GM23338 (cell line): ENCODE data around the gene METTL13. TPM values are rescaled to one million over a fixed set of nuclear protein-coding genes. Genes with fewer than 3 reads are reported as not detected.

ENCODE experiments used
- ATAC-seq: fragments of 200-7000 bp; cut with Tn5 transposase; 3 replicates; pipeline ENCODE4 v1.9.1; 2020
- DNase-seq: peaks from one replicate; pipeline ENCODE4 v3.0.0-alpha.2; 2015; ENCODE audit warnings: low spot score
- H2AFZ ChIP-seq: fragments of 200-600 bp; sonication (generic); 2 replicates; pipeline ENCODE4 v1.8.0; 2016; ENCODE audit warnings: antibody characterized with exemption, mild to moderate bottlenecking, moderate library complexity
- H3F3A ChIP-seq: fragments of 200-600 bp; sonication (generic); replicated peaks from 2 replicates; pipeline ENCODE4 v1.8.0; 2017; ENCODE audit warnings: antibody characterized with exemption, mixed run types, low read depth
- H3K27ac ChIP-seq: fragments of 200-600 bp; sonication (generic); 2 replicates; pipeline ENCODE4 v1.6.1; 2016; ENCODE audit warnings: low read depth
- H3K27me3 ChIP-seq: fragments of 200-600 bp; sonication (generic); 2 replicates; pipeline ENCODE4 v1.8.0; 2016; ENCODE audit warnings: mild to moderate bottlenecking, mixed run types, moderate library complexity; ENCODE audit not compliant: insufficient read depth
- H3K36me3 ChIP-seq: fragments of 200-600 bp; sonication (generic); 2 replicates; pipeline ENCODE4 v1.8.0; 2016; ENCODE audit warnings: mild to moderate bottlenecking; ENCODE audit not compliant: insufficient read depth
- H3K4me1 ChIP-seq: fragments of 200-600 bp; sonication (generic); 2 replicates; pipeline ENCODE4 v1.8.0; 2016; ENCODE audit warnings: mild to moderate bottlenecking, moderate library complexity; ENCODE audit not compliant: insufficient read depth
- H3K4me2 ChIP-seq: fragments of 200-600 bp; sonication (generic); 2 replicates; pipeline ENCODE4 v1.7.1; 2017; ENCODE audit warnings: mixed run types
- H3K4me3 ChIP-seq: fragments of 200-600 bp; sonication (generic); 2 replicates; pipeline ENCODE4 v1.6.1; 2016; ENCODE audit warnings: mixed run types
- H3K79me2 ChIP-seq: fragments of 200-600 bp; sonication (generic); replicated peaks from 2 replicates; pipeline ENCODE4 v1.8.0; 2017; ENCODE audit warnings: mild to moderate bottlenecking; ENCODE audit not compliant: insufficient read depth
- H3K9me2 ChIP-seq: fragments of 200-600 bp; sonication (generic); 2 replicates; pipeline ENCODE4 v1.8.0; 2017; ENCODE audit not compliant: insufficient read depth
- H4K20me1 ChIP-seq: fragments of 200-600 bp; sonication (generic); replicated peaks from 2 replicates; pipeline ENCODE4 v1.8.0; 2017; ENCODE audit warnings: mild to moderate bottlenecking; ENCODE audit not compliant: insufficient read depth
- H3K27ac Mint-ChIP-seq: 2 replicates; pipeline ENCODE4 v1.8.0; 2020; ENCODE audit warnings: inconsistent platforms, mild to moderate bottlenecking, moderate library complexity, mixed read lengths
- H3K27me3 Mint-ChIP-seq: 3 replicates; pipeline ENCODE4 v1.8.0; 2022; ENCODE audit warnings: low read depth, mild to moderate bottlenecking, moderate library complexity, mixed read lengths, inconsistent platforms; ENCODE audit not compliant: insufficient read depth, poor library complexity
- H3K36me3 Mint-ChIP-seq: 3 replicates; pipeline ENCODE4 v1.8.0; 2021; ENCODE audit warnings: low read depth, mild to moderate bottlenecking, inconsistent platforms, moderate library complexity, mixed read lengths
- H3K4me1 Mint-ChIP-seq: 3 replicates; pipeline ENCODE4 v1.8.0; 2020; ENCODE audit warnings: mild to moderate bottlenecking, inconsistent platforms, mixed read lengths
- H3K4me3 Mint-ChIP-seq: 3 replicates; pipeline ENCODE4 v1.8.0; 2021; ENCODE audit warnings: moderate library complexity, mild to moderate bottlenecking, inconsistent platforms, mixed read lengths
- H3K9me3 Mint-ChIP-seq: 3 replicates; pipeline ENCODE4 v1.8.0; 2020; ENCODE audit warnings: moderate library complexity, mild to moderate bottlenecking, inconsistent platforms, mixed read lengths
- CREB1 ChIP-seq: fragments of 250-450 bp; sonication (Bioruptor Pico); IDR thresholded peaks from 2 replicates; pipeline ENCODE4 v1.5.0; 2020; ENCODE audit warnings: low read depth, mild to moderate bottlenecking, moderate library complexity
- EZH2 ChIP-seq: fragments of 200-600 bp; sonication (generic); IDR thresholded peaks from one replicate; pipeline ENCODE4 v1.8.0; 2017; ENCODE audit warnings: antibody characterized with exemption, mild to moderate bottlenecking, low read depth; ENCODE audit not compliant: unreplicated experiment
- EZH2phosphoT487 ChIP-seq: fragments of 200-600 bp; sonication (generic); IDR thresholded peaks from one replicate; pipeline ENCODE4 v1.8.1; 2018; ENCODE audit warnings: antibody characterized with exemption; ENCODE audit not compliant: unreplicated experiment
- JUNB ChIP-seq: IDR thresholded peaks from one replicate; pipeline ENCODE4 v1.6.1; 2016; ENCODE audit warnings: antibody characterized with exemption; ENCODE audit not compliant: unreplicated experiment
- POLR2AphosphoS5 ChIP-seq: IDR thresholded peaks from 2 replicates; pipeline ENCODE4 v1.6.1; 2016; ENCODE audit warnings: antibody characterized with exemption, low read depth
- ZNF114 ChIP-seq: fragments of 250-450 bp; sonication (Bioruptor Pico); IDR thresholded peaks from 2 replicates; pipeline ENCODE4 v1.5.0; 2020; ENCODE audit warnings: mild to moderate bottlenecking, moderate library complexity
- ZNF331 ChIP-seq: fragments of 250-450 bp; sonication (Bioruptor Pico); IDR thresholded peaks from 2 replicates; pipeline ENCODE4 v1.5.0; 2020; ENCODE audit warnings: low read depth, mild to moderate bottlenecking, moderate library complexity
- ZNF462 ChIP-seq: fragments of 250-450 bp; sonication (Bioruptor Pico); IDR thresholded peaks from 2 replicates; pipeline ENCODE4 v1.5.0; 2020; ENCODE audit warnings: mild to moderate bottlenecking, moderate library complexity
- polyA plus RNA-seq: library from polyadenylated mRNA; unstranded; fragments of >200 nt; fragmentation: Nextera tagmentation; extraction: Ambion mirVana; gene quantifications from 2 replicates; pipeline ENCODE4 v1.2.1, GENCODE V29; 2016
- total RNA-seq: library from RNA; depleted of rRNA; stranded (reverse); fragments of >200 nt; shearing (Covaris generic); gene quantifications from 2 replicates; pipeline ENCODE4 v1.2.3, GENCODE V29; 2014
- TF ChIP-seq, protein P1 (sequence below), 2 experiments: fragments of 200-600 bp in 1 of 2; sonication (generic) in 1 of 2; conservative IDR thresholded peaks; 2 replicates each; pipeline versions ENCODE4 v1.5.1 to v1.6.1; 2016 to 2017; ENCODE audit warnings: antibody characterized with exemption in 2 of 2, low read depth in 2 of 2, mild to moderate bottlenecking in 2 of 2, moderate library complexity in 1 of 2
- TF ChIP-seq, protein P2 (sequence below): IDR thresholded peaks from 2 replicates; pipeline ENCODE4 v1.6.1; 2016; ENCODE audit warnings: antibody characterized with exemption

METTL13 gene
- total and polyA plus RNA-seq, 2 experiments from 2014 or later: 21.0 to 45.4 TPM

- H3K4me3 Mint-ChIP-seq: no peak overlapping the region
- H3K27ac Mint-ChIP-seq: no peak overlapping the region
- no peak overlapping the region for H3K4me2 ChIP-seq
These were observed 3.3 kb downstream of the METTL13 start for GRCh38 chr1:171784784-171785183.

DNA sequence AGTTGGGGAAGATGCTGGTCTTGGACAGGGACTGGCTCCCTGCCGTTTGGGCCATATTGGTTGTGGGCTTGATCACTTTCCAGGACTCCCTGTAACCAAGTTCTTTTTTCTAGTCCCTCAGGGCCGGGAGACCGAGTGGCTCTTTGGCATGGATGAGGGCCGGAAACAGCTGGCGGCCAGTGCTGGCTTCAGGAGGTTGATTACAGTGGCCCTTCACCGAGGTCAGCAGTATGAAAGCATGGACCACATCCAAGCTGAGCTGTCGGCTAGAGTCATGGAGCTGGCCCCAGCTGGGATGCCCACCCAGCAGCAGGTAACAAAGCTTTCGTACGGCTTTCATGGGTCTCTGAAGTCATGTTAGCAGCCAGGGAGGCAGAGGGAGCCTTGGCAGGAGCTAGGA, 4.3 kb downstream of the METTL13 start:
- DNase-seq (no peak), ATAC-seq (no peak)
- Histone ChIP-seq H3K4me3 (no peak overlapping the region), H3K4me2 (no peak overlapping the region), H3K27ac (no peak overlapping the region), H4K20me1 (peaks cover 30% of the 10 kb centered on the region), H3K79me2 (peaks cover 69% of the 10 kb centered on the region), H3F3A (0 out of 2 replicates have a peak, but pooled peaks cover 2% of the 10 kb centered on the region), H3K9me2 (no peaks in the 10 kb centered on the region), H2AFZ (no peak overlapping the region), H3K27me3 (no peaks in the 10 kb centered on the region), H3K4me1 (peaks cover 14% of the 10 kb centered on the region; the same call in 1 of the 2 replicates), H3K36me3 (peaks cover 50% of the 10 kb centered on the region)
- H3K27me3 Mint-ChIP-seq: peaks cover 9% of the 10 kb centered on the region
- no peak overlapping the region for H3K27ac Mint-ChIP-seq
- no peak overlapping the region for H3K4me3 Mint-ChIP-seq
- H3K9me3 Mint-ChIP-seq: no peaks in the 10 kb centered on the region
- H3K36me3 Mint-ChIP-seq: peaks cover 82% of the 10 kb centered on the region
- H3K4me1 Mint-ChIP-seq: peaks cover 12% of the 10 kb centered on the region
- TF ChIP-seq ZNF331 (CRISPR knock-in tag) (no peak), ZNF114 (no peak), CREB1 (CRISPR knock-in tag) (no peak), EZH2 (no peak), JUNB (no peak), ZNF462 (no peak), EZH2phosphoT487 (no peak)
- TF ChIP-seq, protein P1, sequence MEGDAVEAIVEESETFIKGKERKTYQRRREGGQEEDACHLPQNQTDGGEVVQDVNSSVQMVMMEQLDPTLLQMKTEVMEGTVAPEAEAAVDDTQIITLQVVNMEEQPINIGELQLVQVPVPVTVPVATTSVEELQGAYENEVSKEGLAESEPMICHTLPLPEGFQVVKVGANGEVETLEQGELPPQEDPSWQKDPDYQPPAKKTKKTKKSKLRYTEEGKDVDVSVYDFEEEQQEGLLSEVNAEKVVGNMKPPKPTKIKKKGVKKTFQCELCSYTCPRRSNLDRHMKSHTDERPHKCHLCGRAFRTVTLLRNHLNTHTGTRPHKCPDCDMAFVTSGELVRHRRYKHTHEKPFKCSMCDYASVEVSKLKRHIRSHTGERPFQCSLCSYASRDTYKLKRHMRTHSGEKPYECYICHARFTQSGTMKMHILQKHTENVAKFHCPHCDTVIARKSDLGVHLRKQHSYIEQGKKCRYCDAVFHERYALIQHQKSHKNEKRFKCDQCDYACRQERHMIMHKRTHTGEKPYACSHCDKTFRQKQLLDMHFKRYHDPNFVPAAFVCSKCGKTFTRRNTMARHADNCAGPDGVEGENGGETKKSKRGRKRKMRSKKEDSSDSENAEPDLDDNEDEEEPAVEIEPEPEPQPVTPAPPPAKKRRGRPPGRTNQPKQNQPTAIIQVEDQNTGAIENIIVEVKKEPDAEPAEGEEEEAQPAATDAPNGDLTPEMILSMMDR (conservative IDR thresholded peaks at IDR 0.05; ENCODE audit: low read depth in 2 of 2): no peak
- TF ChIP-seq, protein P2, sequence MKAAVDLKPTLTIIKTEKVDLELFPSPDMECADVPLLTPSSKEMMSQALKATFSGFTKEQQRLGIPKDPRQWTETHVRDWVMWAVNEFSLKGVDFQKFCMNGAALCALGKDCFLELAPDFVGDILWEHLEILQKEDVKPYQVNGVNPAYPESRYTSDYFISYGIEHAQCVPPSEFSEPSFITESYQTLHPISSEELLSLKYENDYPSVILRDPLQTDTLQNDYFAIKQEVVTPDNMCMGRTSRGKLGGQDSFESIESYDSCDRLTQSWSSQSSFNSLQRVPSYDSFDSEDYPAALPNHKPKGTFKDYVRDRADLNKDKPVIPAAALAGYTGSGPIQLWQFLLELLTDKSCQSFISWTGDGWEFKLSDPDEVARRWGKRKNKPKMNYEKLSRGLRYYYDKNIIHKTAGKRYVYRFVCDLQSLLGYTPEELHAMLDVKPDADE: no peak

More at GRCh38 chr1:171784784-171785183, 3.3 kb downstream of the METTL13 start:
- H3F3A ChIP-seq: peaks cover 10% of the 10 kb centered on the region
- H3K9me2 ChIP-seq: no peaks in the 10 kb centered on the region
- H3K4me1 ChIP-seq: peaks cover 14% of the 10 kb centered on the region; the same call in 1 of the 2 replicates
- H3K79me2 ChIP-seq: peaks cover 63% of the 10 kb centered on the region
- H3K9me3 Mint-ChIP-seq: no peaks in the 10 kb centered on the region
- TF ChIP-seq POLR2AphosphoS5: no peak
- H3K27me3 Mint-ChIP-seq: peaks cover 9% of the 10 kb centered on the region
- no peak overlapping the region for H2AFZ ChIP-seq
- no peaks in the 10 kb centered on the region for H3K27me3 ChIP-seq
- no peak overlapping the region for H3K27ac ChIP-seq
- H4K20me1 ChIP-seq: peaks cover 30% of the 10 kb centered on the region
- peaks cover 73% of the 10 kb centered on the region for H3K36me3 Mint-ChIP-seq
- ATAC-seq: no peak
- DNase-seq: no peak
- H3K4me3 ChIP-seq: no peak overlapping the region
- peaks cover 15% of the 10 kb centered on the region for H3K4me1 Mint-ChIP-seq
- peaks cover 42% of the 10 kb centered on the region for H3K36me3 ChIP-seq
